ENCODE measurements around the gene CGB5.

DNA sequence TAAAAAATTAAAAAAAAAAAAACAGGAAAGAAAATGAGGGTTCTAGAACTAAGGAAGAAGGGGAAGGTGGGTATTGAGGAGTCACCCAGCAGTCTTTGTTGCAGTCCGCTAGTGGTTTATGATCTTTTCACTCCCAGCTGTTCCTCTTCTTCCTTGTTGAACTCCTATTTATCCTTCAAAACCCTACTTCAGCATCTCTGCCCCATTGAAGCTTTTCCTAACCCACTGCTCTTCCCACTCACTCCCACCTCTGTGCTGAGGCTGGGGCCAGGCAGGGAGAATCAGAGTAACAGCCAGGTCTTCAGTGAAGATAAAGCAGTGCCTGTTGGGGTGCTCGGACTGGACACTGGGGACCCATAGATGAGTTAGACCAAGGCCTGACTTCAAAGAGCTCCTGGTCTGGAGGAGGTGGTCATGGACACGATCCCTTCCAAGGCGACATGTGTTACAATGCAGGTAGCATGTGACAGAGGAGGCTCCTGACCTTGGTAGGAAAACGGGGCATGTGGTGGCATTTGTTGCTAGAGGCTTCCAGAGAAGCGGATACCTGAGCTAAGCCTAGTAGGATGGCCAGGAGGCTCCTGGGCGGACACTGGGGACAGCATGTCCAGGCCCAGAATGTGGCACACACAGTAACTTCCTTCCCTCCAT lies 38.6 kb upstream of the CGB5 start:
- TF ChIP-seq, protein P1, sequence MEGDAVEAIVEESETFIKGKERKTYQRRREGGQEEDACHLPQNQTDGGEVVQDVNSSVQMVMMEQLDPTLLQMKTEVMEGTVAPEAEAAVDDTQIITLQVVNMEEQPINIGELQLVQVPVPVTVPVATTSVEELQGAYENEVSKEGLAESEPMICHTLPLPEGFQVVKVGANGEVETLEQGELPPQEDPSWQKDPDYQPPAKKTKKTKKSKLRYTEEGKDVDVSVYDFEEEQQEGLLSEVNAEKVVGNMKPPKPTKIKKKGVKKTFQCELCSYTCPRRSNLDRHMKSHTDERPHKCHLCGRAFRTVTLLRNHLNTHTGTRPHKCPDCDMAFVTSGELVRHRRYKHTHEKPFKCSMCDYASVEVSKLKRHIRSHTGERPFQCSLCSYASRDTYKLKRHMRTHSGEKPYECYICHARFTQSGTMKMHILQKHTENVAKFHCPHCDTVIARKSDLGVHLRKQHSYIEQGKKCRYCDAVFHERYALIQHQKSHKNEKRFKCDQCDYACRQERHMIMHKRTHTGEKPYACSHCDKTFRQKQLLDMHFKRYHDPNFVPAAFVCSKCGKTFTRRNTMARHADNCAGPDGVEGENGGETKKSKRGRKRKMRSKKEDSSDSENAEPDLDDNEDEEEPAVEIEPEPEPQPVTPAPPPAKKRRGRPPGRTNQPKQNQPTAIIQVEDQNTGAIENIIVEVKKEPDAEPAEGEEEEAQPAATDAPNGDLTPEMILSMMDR (IDR thresholded peaks at IDR 0.05) = no peak
- no peak for TF ChIP-seq EZH2 (IDR thresholded peaks at IDR 0.05; ENCODE audit: borderline replicate concordance, insufficient read depth, low read depth, low read length, poor library complexity, severe bottlenecking)
